GM23248 (cell line): ENCODE data around the gene NGF. TPM values are rescaled to one million over a fixed set of nuclear protein-coding genes. Genes with fewer than 3 reads are reported as not detected.
"Not testable (repeated sequence)": the region's sequence is repeated elsewhere in the genome, so short reads cannot be mapped to it uniquely, and the experiment has no call there.

Experiments
- DNase-seq: peaks from one replicate; pipeline ENCODE4 v3.0.0-alpha.2; 2015
- H2AFZ ChIP-seq: fragments of 200-600 bp; sonication (generic); 2 replicates; pipeline ENCODE4 v1.6.1; 2016; ENCODE audit warnings: antibody characterized with exemption
- H3F3A ChIP-seq: fragments of 200-600 bp; sonication (generic); 2 replicates; pipeline ENCODE4 v1.6.1; 2016; ENCODE audit warnings: mild to moderate bottlenecking, antibody characterized with exemption, mixed run types; ENCODE audit not compliant: insufficient read depth
- H3K27ac ChIP-seq: fragments of 200-600 bp; sonication (generic); 2 replicates; pipeline ENCODE4 v1.5.1; 2016; ENCODE audit warnings: mild to moderate bottlenecking
- H3K27me3 ChIP-seq: fragments of 200-600 bp; sonication (generic); replicated peaks from 2 replicates; pipeline ENCODE4 v1.6.1; 2016; ENCODE audit warnings: mild to moderate bottlenecking; ENCODE audit not compliant: insufficient read depth
- H3K36me3 ChIP-seq: fragments of 200-600 bp; sonication (generic); 2 replicates; pipeline ENCODE4 v1.6.1; 2016; ENCODE audit warnings: low read depth, mild to moderate bottlenecking
- H3K4me1 ChIP-seq: fragments of 200-600 bp; sonication (generic); 2 replicates; pipeline ENCODE4 v1.6.1; 2016; ENCODE audit warnings: mild to moderate bottlenecking; ENCODE audit not compliant: insufficient read depth
- H3K4me2 ChIP-seq: fragments of 200-600 bp; sonication (generic); one replicate; pipeline ENCODE4 v1.6.1; 2016; ENCODE audit warnings: mild to moderate bottlenecking; ENCODE audit not compliant: unreplicated experiment
- H3K4me3 ChIP-seq: fragments of 200-600 bp; sonication (generic); 2 replicates; pipeline ENCODE4 v1.5.1; 2016; ENCODE audit warnings: mild to moderate bottlenecking
- H3K79me2 ChIP-seq: fragments of 200-600 bp; sonication (generic); 2 replicates; pipeline ENCODE4 v1.6.1; 2016; ENCODE audit warnings: mild to moderate bottlenecking; ENCODE audit not compliant: insufficient read depth
- H3K9ac ChIP-seq: fragments of 200-600 bp; sonication (generic); 2 replicates; pipeline ENCODE4 v1.6.1; 2016; ENCODE audit warnings: mild to moderate bottlenecking
- H3K9me2 ChIP-seq: fragments of 200-600 bp; sonication (generic); 2 replicates; pipeline ENCODE4 v1.6.1; 2016; ENCODE audit warnings: mixed run types, mild to moderate bottlenecking, moderate library complexity; ENCODE audit not compliant: insufficient read depth
- H3K9me3 ChIP-seq: fragments of 200-600 bp; sonication (generic); one replicate; pipeline ENCODE4 v1.6.1; 2017; ENCODE audit warnings: low read depth
- H4K20me1 ChIP-seq: fragments of 200-600 bp; sonication (generic); 2 replicates; pipeline ENCODE4 v1.6.0; 2016; ENCODE audit not compliant: insufficient read depth
- EZH2 ChIP-seq: fragments of 200-600 bp; sonication (generic); IDR thresholded peaks from 2 replicates; pipeline ENCODE4 v1.6.1; 2018; ENCODE audit warnings: antibody characterized with exemption, mild to moderate bottlenecking; ENCODE audit not compliant: insufficient read depth, poor library complexity, severe bottlenecking
- EZH2phosphoT487 ChIP-seq: fragments of 200-600 bp; sonication (generic); IDR thresholded peaks from 2 replicates; pipeline ENCODE4 v1.6.1; 2018; ENCODE audit warnings: antibody characterized with exemption, moderate library complexity, mild to moderate bottlenecking, low read depth; ENCODE audit not compliant: insufficient read depth
- WGBS, 2 experiments: methylation state at CpG; one replicate each; pipeline ENCODE4 v1.1.6; 2015 to 2017; ENCODE audit warnings: low lambda C conversion rate in 2 of 2, low coverage in 1 of 2; ENCODE audit errors: missing lambda C conversion rate in 2 of 2; 5-methylcytosine and 5-hydroxymethylcytosine counted together
- in situ Hi-C: fragments of 300-500 bp; cut with MboI; formaldehyde crosslinking; loops from 2 replicates; pipeline ENCODE4 v1.15.0; 2020
- polyA plus RNA-seq: library from polyadenylated mRNA; unstranded; fragments of >200 nt; fragmentation: Nextera tagmentation; extraction: Ambion mirVana; gene quantifications from 2 replicates; pipeline ENCODE4 v1.2.1, GENCODE V29; 2016
- total RNA-seq: library from RNA; depleted of rRNA; stranded (reverse); fragments of >200 nt; shearing (Covaris generic); gene quantifications from 2 replicates; pipeline ENCODE4 v1.2.3, GENCODE V29; 2014; rRNA removed

The NGF gene
- total RNA-seq: 27.1 and 28.1 TPM in 2 replicates
- 52.9 and 55.0 TPM in 2 replicates for polyA plus RNA-seq

DNA sequence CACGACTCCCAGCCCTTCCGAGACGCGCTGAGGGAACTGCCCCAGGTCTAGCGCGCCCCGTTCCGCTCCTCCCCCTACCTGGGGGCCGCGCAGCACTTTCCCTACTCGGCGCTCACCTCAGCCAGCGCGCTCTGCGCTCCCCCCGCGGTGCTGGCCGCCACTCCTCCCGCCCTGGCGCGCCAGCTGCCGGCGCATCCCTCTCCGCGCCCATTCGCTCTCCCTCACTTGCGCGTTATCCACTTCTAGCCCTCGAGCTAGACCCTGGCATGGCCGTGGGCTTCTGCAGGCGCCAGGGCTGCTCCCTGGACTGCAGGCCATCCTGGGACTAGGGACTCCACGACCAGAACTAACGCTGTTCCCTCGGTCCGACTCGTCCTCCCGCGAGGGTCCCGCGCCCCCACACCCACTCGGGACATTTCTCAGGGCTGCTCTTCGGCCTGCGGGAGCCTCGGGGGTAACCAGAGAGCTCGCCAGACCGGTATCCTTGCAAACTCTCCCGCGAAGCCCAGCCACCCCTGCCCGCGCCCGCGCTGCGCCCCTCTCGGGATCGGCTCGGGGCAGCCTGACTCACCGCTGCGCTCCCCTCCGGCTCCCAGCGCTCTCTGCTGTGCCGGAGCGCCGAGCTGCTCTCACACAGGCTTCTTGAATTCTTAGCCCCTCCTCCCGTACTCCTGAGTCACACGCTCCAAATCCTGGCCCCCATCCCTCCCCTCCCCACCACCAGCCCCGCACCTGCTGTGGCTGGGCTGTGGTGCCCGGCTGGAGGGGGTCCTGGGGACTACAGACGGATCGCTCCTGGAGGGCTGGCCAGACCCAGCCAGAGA, at the start of gene NGF:
Gene NGF (minus strand): TSS at position 617 of the 824 bp plus-strand sequence. CDS start 51,454 bp downstream, outside the sequence.
- 1 to 4% methylated on average over 39 to 69 of the region's 69 CpGs for WGBS, 2 experiments
- Histone ChIP-seq H4K20me1 (no peaks in the 10 kb centered on the region), H3K27me3 (no peaks in the 10 kb centered on the region), H3F3A (peaks cover 33% of the 10 kb centered on the region), H3K9me3 (no peaks in the 10 kb centered on the region), H3K4me2 (peak within 1 kb of the TSS; percentile 97), H3K36me3 (no peaks in the 10 kb centered on the region), H3K9ac (peak within 1 kb of the TSS; percentile 95), H3K4me1 (peaks cover 40% of the 10 kb centered on the region), H3K9me2 (no peaks in the 10 kb centered on the region), H3K27ac (peak within 1 kb of the TSS; percentile 71), H3K4me3 (peak within 1 kb of the TSS; percentile 92), H3K79me2 (peaks cover 55% of the 10 kb centered on the region), H2AFZ (peak within 1 kb of the TSS; percentile 65)
- in situ Hi-C loops: no loop called here
- no peak for TF ChIP-seq EZH2phosphoT487
- TF ChIP-seq EZH2: no peak
- peak; percentile 94 for DNase-seq

DNA sequence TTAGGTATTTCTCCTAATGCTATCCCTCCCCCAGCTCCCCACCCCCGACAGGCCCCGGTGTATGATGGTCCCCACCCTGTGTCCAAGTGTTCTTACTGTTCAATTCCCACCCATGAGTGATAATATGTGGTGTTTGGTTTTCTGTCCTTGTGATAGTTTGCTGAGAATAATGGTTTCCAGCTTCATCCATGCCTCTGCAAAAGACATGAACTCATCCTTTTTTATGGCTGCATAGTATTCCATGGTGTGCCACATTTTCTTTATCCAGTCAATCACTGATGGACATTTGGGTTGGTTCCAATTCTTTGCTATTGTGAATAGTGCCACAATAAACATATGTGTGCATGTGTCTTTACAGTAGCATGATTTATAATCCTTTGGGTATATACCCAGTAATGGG, 45.4 kb upstream of the NGF start:
- H4K20me1 ChIP-seq, H3K9ac ChIP-seq, H3K4me2 ChIP-seq, DNase-seq, H3K9me3 ChIP-seq, H3K27ac ChIP-seq, H3K9me2 ChIP-seq, H3K27me3 ChIP-seq, H3K4me3 ChIP-seq, H3K79me2 ChIP-seq, H3K4me1 ChIP-seq, H3K36me3 ChIP-seq, H3F3A ChIP-seq, in situ Hi-C loops, H2AFZ ChIP-seq: not testable (repeated sequence)
- 89 to 97% methylated on average over 2 of the region's 2 CpGs for WGBS, 2 experiments

DNA sequence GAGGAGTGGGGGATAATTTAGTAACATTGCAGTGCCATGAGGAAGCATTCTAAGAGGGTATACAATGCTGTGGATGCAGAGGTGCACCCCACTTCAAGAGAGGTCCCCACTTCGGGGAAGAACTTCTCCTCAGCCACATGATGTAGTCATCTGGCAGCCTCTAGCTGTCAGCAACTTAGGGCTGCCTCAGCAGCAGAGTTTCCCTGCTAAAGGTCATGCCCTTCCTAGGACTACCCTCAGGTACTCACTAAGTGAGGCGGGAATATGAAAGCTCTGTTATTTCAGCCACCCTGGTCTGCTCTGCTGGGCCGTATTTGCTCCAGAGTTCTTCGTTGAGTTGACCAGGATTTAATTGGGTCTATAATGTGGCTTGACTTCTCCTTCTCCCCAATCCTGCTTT, 41.9 kb upstream of the NGF start:
- no peak overlapping the region for H3K4me2 ChIP-seq
- no peaks in the 10 kb centered on the region for H3F3A ChIP-seq
- H3K36me3 ChIP-seq: no peaks in the 10 kb centered on the region
- no peak overlapping the region for H2AFZ ChIP-seq
- H3K4me1 ChIP-seq: peaks cover 11% of the 10 kb centered on the region
- H3K9me3 ChIP-seq: no peaks in the 10 kb centered on the region
- H3K9ac ChIP-seq: no peak overlapping the region
- 90 to 91% methylated on average over 4 of the region's 4 CpGs for WGBS, 2 experiments
- DNase-seq: no peak
- no peaks in the 10 kb centered on the region for H3K79me2 ChIP-seq
- no peaks in the 10 kb centered on the region for H4K20me1 ChIP-seq
- in situ Hi-C loops: no loop called here
- no peaks in the 10 kb centered on the region for H3K9me2 ChIP-seq
- H3K27ac ChIP-seq: no peak overlapping the region
- no peak overlapping the region for H3K4me3 ChIP-seq
- TF ChIP-seq EZH2phosphoT487: no peak
- no peak for TF ChIP-seq EZH2
- no peaks in the 10 kb centered on the region for H3K27me3 ChIP-seq

DNA sequence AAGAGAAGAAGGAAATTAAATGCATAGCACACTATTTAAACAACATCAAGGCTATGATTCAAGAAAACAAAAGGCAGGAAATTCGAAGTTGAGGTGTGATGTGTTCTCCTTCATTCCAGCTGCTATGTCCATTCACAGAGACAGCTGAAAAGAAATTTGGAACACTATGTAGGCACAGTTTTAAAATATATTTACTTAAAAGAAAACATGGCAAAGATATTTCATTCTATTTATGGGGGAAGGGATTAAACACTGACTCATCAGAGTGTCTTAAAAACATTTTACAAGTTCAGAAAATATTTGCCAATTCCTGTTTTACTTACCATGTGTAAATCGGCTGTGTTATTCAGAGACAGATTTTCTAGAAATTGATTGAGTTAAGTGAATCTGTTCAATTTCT, 39.4 kb upstream of the NGF start:
- Histone ChIP-seq H3K9ac (0 out of 2 replicates have a peak overlapping the region, but pooled peaks have one; percentile 23), H3K79me2 (no peaks in the 10 kb centered on the region), H4K20me1 (no peaks in the 10 kb centered on the region), H3K4me1 (peaks cover 28% of the 10 kb centered on the region), H2AFZ (peak overlapping the region; percentile 62), H3K4me3 (peak overlapping the region; percentile 40), H3K36me3 (no peaks in the 10 kb centered on the region), H3K27me3 (no peaks in the 10 kb centered on the region), H3K27ac (peak overlapping the region; percentile 20; the same call in 1 of the 2 replicates), H3K9me3 (no peaks in the 10 kb centered on the region), H3K9me2 (no peaks in the 10 kb centered on the region), H3K4me2 (peak overlapping the region; percentile 74), H3F3A (peaks cover 16% of the 10 kb centered on the region)
- in situ Hi-C loops: no loop called here
- no peak for TF ChIP-seq EZH2phosphoT487
- TF ChIP-seq EZH2: no peak
- peak; percentile 48 for DNase-seq
- WGBS, 2 experiments: 35 to 36% methylated on average over 2 of the region's 2 CpGs
